H1 (cell line): ENCODE results near the gene TSKS. TPM values are rescaled to one million over a fixed set of nuclear protein-coding genes. Genes with fewer than 3 reads are reported as not detected.

ENCODE experiments used
- CTCF ChIA-PET: fragments of 300-600 bp; sonication (Branson Sonifier 250); formaldehyde crosslinking; loops from one replicate; lab custom pipeline; 2021; ENCODE audit not compliant: partially characterized antibody; lab: Charles Lee
- POLR2A ChIA-PET: fragments of 300-600 bp; sonication (Branson Sonifier 250); formaldehyde crosslinking; loops from one replicate; lab custom pipeline; 2021; ENCODE audit warnings: inconsistent platforms; ENCODE audit not compliant: partially characterized antibody; lab: Charles Lee
- DNase-seq, 2 experiments: peaks; one replicate each; pipeline versions ENCODE4 v3.0.0 to v3.0.0-alpha.2; 2010 to 2022; ENCODE audit warnings: low spot score in 2 of 2, low read depth in 1 of 2, mixed read lengths in 1 of 2
- FAIRE-seq: peaks from 2 replicates; lab custom pipeline; 2011; peaks lifted over from hg19 to GRCh38; lab: Jason Lieb, UNC
- H2AFZ ChIP-seq: 2 replicates; pipeline ENCODE4 v1.8.1; 2012; ENCODE audit warnings: low read length, inconsistent platforms
- H2AK5ac ChIP-seq: 2 replicates; pipeline ENCODE4 v1.6.1; 2013; ENCODE audit warnings: low read depth, low read length
- H2BK120ac ChIP-seq: replicated peaks from 2 replicates; pipeline ENCODE3; 2013; ENCODE audit warnings: low read depth, low read length, inconsistent platforms
- H2BK12ac ChIP-seq: 2 replicates; pipeline ENCODE4 v1.6.1; 2013; ENCODE audit warnings: low read depth, low read length
- H2BK15ac ChIP-seq: 2 replicates; pipeline ENCODE4 v1.6.1; 2013; ENCODE audit warnings: low read length
- H2BK20ac ChIP-seq: 2 replicates; pipeline ENCODE4 v1.6.1; 2013; ENCODE audit warnings: low read length
- H2BK5ac ChIP-seq: 2 replicates; pipeline ENCODE4 v1.6.1; 2013; ENCODE audit warnings: low read depth, low read length
- H3K14ac ChIP-seq: 2 replicates; pipeline ENCODE4 v1.6.1; 2013; ENCODE audit warnings: inconsistent platforms; ENCODE audit not compliant: insufficient read length
- H3K18ac ChIP-seq: 2 replicates; pipeline ENCODE4 v1.6.1; 2013; ENCODE audit warnings: low read length; ENCODE audit errors: extremely low read depth
- H3K23ac ChIP-seq: 2 replicates; pipeline ENCODE4 v1.6.1; 2013; ENCODE audit warnings: inconsistent platforms; ENCODE audit not compliant: insufficient read length
- H3K23me2 ChIP-seq: 2 replicates; pipeline ENCODE4 v1.6.1; 2013; ENCODE audit warnings: low read depth, low read length
- H3K27ac ChIP-seq: 2 replicates; pipeline ENCODE4 v1.6.1; 2011; ENCODE audit warnings: low read depth, low read length, inconsistent platforms
- H3K27me3 ChIP-seq, 4 experiments: replicated peaks in 1 of 4; 1 replicate in 1 of 4; 2 replicates in 3 of 4; pipeline versions ENCODE4 v1.6.1 to v1.8.1; 2011 to 2013; ENCODE audit warnings: low read length in 3 of 4, mild to moderate bottlenecking in 3 of 4, inconsistent platforms in 2 of 4, mixed read lengths in 2 of 4, moderate library complexity in 1 of 4; ENCODE audit not compliant: control insufficient read depth in 3 of 4, insufficient read depth in 3 of 4; ENCODE audit errors: extremely low read depth in 1 of 4
- H3K36me3 ChIP-seq, 4 experiments: 2 replicates each; pipeline versions ENCODE4 v1.6.1 to v1.8.1; 2011 to 2013; ENCODE audit warnings: mild to moderate bottlenecking in 4 of 4, low read length in 3 of 4, moderate library complexity in 2 of 4, control low read depth in 1 of 4, inconsistent platforms in 1 of 4; ENCODE audit not compliant: insufficient read depth in 4 of 4, control insufficient read depth in 2 of 4
- H3K4ac ChIP-seq: replicated peaks from 2 replicates; pipeline ENCODE3; 2013; ENCODE audit warnings: low read length, low read depth, mixed read lengths, inconsistent platforms; ENCODE audit not compliant: insufficient read length
- H3K4me1 ChIP-seq, 4 experiments: replicated peaks in 1 of 4; 1 replicate in 1 of 4; 2 replicates in 3 of 4; pipeline versions ENCODE4 v1.6.1 to v1.8.1; 2011 to 2013; ENCODE audit warnings: low read length in 3 of 4, inconsistent platforms in 2 of 4, mixed read lengths in 1 of 4; ENCODE audit not compliant: insufficient read depth in 4 of 4, control insufficient read depth in 3 of 4
- H3K4me2 ChIP-seq, 2 experiments: 2 replicates each; pipeline versions ENCODE4 v1.6.1 to v1.8.1; 2011 to 2013; ENCODE audit warnings: low read depth in 2 of 2, low read length in 2 of 2, control low read depth in 1 of 2, inconsistent platforms in 1 of 2, mild to moderate bottlenecking in 1 of 2; ENCODE audit not compliant: insufficient read depth in 1 of 2
- H3K4me3 ChIP-seq, 4 experiments: fragments of 200-600, 300-600 bp in 1 of 4; sonication (generic), shearing (Covaris generic), sonication (Bioruptor Twin) in 1 of 4; 2 replicates each; pipeline versions ENCODE4 v1.5.1 to v1.8.1; 2011 to 2016; ENCODE audit warnings: low read length in 4 of 4, low read depth in 3 of 4, control low read depth in 2 of 4, inconsistent platforms in 2 of 4, mild to moderate bottlenecking in 2 of 4, mixed read lengths in 1 of 4, moderate library complexity in 1 of 4; ENCODE audit not compliant: insufficient read depth in 2 of 4; ENCODE audit errors: extremely low read depth in 1 of 4
- H3K56ac ChIP-seq: replicated peaks from 2 replicates; pipeline ENCODE3; 2013; ENCODE audit warnings: low read depth, mild to moderate bottlenecking, mixed read lengths, low read length, inconsistent platforms; ENCODE audit not compliant: insufficient read length
- H3K79me1 ChIP-seq: 2 replicates; pipeline ENCODE4 v1.6.1; 2013; ENCODE audit warnings: low read depth, low read length, control low read depth
- H3K79me2 ChIP-seq, 2 experiments: 2 replicates each; pipeline versions ENCODE4 v1.6.1 to v1.8.1; 2012 to 2013; ENCODE audit warnings: low read length in 2 of 2, mild to moderate bottlenecking in 2 of 2, inconsistent platforms in 1 of 2; ENCODE audit not compliant: insufficient read depth in 2 of 2, control insufficient read depth in 1 of 2
- H3K9ac ChIP-seq, 4 experiments: replicated peaks in 1 of 4; 1 replicate in 1 of 4; 2 replicates in 3 of 4; pipeline versions ENCODE4 v1.6.1 to v1.8.1; 2011 to 2013; ENCODE audit warnings: low read depth in 3 of 4, low read length in 3 of 4, control low read depth in 2 of 4, mild to moderate bottlenecking in 2 of 4, moderate library complexity in 2 of 4, inconsistent platforms in 1 of 4; ENCODE audit errors: extremely low read depth in 1 of 4
- H3K9me3 ChIP-seq, 2 experiments: 2 replicates each; pipeline versions ENCODE4 v1.6.1 to v1.8.1; 2012 to 2013; ENCODE audit warnings: mild to moderate bottlenecking in 2 of 2, moderate library complexity in 2 of 2, control low read depth in 1 of 2, inconsistent platforms in 1 of 2, low read depth in 1 of 2, low read length in 1 of 2, mixed read lengths in 1 of 2; ENCODE audit not compliant: insufficient read depth in 2 of 2
- H4K20me1 ChIP-seq, 2 experiments: replicated peaks in 1 of 2; 2 replicates each; pipeline versions ENCODE3 to v1.8.1; 2011 to 2013; ENCODE audit warnings: inconsistent platforms in 2 of 2, low read length in 2 of 2, mild to moderate bottlenecking in 1 of 2; ENCODE audit not compliant: insufficient read depth in 2 of 2, control insufficient read depth in 1 of 2
- H4K5ac ChIP-seq: 2 replicates; pipeline ENCODE4 v1.6.1; 2013; ENCODE audit warnings: low read length, low read depth, mixed read lengths, inconsistent platforms; ENCODE audit not compliant: insufficient read length
- H4K8ac ChIP-seq: 2 replicates; pipeline ENCODE4 v1.8.0; 2013; ENCODE audit warnings: mild to moderate bottlenecking, moderate library complexity, low read length, inconsistent platforms; ENCODE audit not compliant: insufficient read depth; ENCODE audit errors: extremely low read depth
- H4K91ac ChIP-seq: replicated peaks from 2 replicates; pipeline ENCODE3; 2013; ENCODE audit warnings: low read length, mixed read lengths, inconsistent platforms; ENCODE audit not compliant: insufficient read length
- ASH2L ChIP-seq: fragments of 200-600, 300-600 bp; sonication (generic); IDR thresholded peaks from one replicate; pipeline ENCODE4 v1.7.1; 2017; ENCODE audit warnings: low read length
- GABPA ChIP-seq: IDR thresholded peaks from 2 replicates; pipeline ENCODE4 v1.6.1; 2011; ENCODE audit warnings: mild to moderate bottlenecking, low read length, moderate library complexity, borderline replicate concordance; ENCODE audit not compliant: insufficient read depth
- TCF12 ChIP-seq: IDR thresholded peaks from 2 replicates; pipeline ENCODE4 v1.6.1; 2011; ENCODE audit warnings: low read depth, mild to moderate bottlenecking, low read length
- WGBS, 2 experiments: shearing (Covaris generic) in 1 of 2; methylation state at CpG; one replicate each; pipeline versions ENCODE4 v1.1.6 to v1.1.7; 2013 to 2015; ENCODE audit warnings: low lambda C conversion rate in 2 of 2, mixed read lengths in 2 of 2, inconsistent platforms in 1 of 2, low coverage in 1 of 2, missing lambda C conversion rate in 1 of 2; ENCODE audit not compliant: insufficient replicate concordance in 2 of 2, insufficient coverage in 1 of 2, insufficient read length in 1 of 2; ENCODE audit errors: extremely low coverage in 1 of 2, missing lambda C conversion rate in 1 of 2; 5-methylcytosine and 5-hydroxymethylcytosine counted together
- polyA plus RNA-seq, 7 experiments: library from polyadenylated mRNA; depleted of rRNA in 3 of 7; stranded (reverse) in 5 of 7; unstranded in 2 of 7; fragments of >200 nt in 5 of 7; fragments of 200-250 nt in 2 of 7; gene quantifications; 1 replicate in 5 of 7; 2 replicates in 1 of 7; 4 replicates in 1 of 7; pipeline versions ENCODE4 v1.2.1 to v1.2.3, GENCODE V29; 2011 to 2013; ENCODE audit warnings: missing spikeins in 2 of 7, mixed read lengths in 2 of 7
- total RNA-seq: library from RNA; stranded (reverse); fragmentation: NEBNext Ultra II Directional; extraction: Animal tissue kit (Norgen Biotek cat#: 25700); gene quantifications from 2 replicates; pipeline ENCODE4 v1.2.1, GENCODE V29; 2021

TSKS gene
- total and polyA plus RNA-seq, 2 of the 8 experiments (the other 6 are each of a cell fraction or from before 2014, with no cell fraction given) = 0.21 TPM; not detected in 1

DNA sequence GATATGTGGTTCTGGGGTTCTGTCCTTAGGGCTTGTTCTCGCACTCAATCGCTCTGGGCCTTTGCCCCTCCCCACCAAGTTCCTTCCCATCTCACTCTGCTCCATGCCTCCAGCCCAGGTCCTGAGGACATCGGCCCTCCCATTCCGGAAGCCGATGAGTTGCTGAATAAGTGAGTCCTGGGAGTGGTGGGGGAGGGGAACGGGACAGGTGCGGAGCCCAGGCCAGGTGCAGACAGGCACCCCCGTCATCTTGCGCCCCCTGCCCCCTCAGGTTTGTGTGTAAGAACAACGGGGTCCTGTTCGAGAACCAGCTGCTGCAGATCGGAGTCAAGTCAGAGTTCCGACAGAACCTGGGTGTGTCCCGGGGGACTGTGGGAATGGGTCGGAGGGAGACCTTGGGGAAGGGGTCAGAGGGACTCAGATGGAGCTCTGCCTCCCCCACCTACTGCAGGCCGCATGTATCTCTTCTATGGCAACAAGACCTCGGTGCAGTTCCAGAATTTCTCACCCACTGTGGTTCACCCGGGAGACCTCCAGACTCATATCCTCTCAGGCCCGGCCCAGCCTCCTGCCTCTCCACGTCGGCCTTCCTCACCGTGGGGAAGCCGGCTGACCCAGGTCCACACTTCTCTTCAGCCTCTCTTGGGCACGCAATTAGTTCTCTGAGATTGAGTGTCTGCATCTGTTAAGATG lies 39.9 kb upstream of the TSKS start:
- H3K9me3 ChIP-seq = no peaks in the 10 kb centered on the region
- no peak overlapping the region for H2BK12ac ChIP-seq
- H3K27me3 ChIP-seq = no peaks in the 10 kb centered on the region
- FAIRE-seq (no peak), DNase-seq (no peak)
- H4K5ac ChIP-seq = no peak overlapping the region
- H2BK15ac ChIP-seq = no peak overlapping the region
- peak overlapping the region; percentile 76 for H4K91ac ChIP-seq
- H2AK5ac ChIP-seq = 0 out of 2 replicates have a peak overlapping the region, but pooled peaks have one; percentile 25
- no peak overlapping the region for H2AFZ ChIP-seq
- H4K20me1 ChIP-seq = peaks cover 1 to 9% of the 10 kb centered on the region in 2 experiments
- peaks cover 2% of the 10 kb centered on the region; the same call in 1 of the 2 replicates for H3K79me1 ChIP-seq
- no peak overlapping the region for H3K23ac ChIP-seq
- H3K4me3 ChIP-seq = peak overlapping the region in 1 of 4 experiments; percentile 52; a peak in 1 of 8 replicates
- H3K4me2 ChIP-seq = peak overlapping the region; percentile 45 to 81
- H2BK5ac ChIP-seq = peak overlapping the region; percentile 85
- no peak overlapping the region for H2BK20ac ChIP-seq
- no peak overlapping the region; the same call in 1 of the 2 replicates for H3K18ac ChIP-seq
- H2BK120ac ChIP-seq = no peak overlapping the region
- H3K14ac ChIP-seq = no peak overlapping the region
- H3K36me3 ChIP-seq = peaks cover 2 to 23% (median 10%) of the 10 kb centered on the region in 4 experiments
- TF ChIP-seq TCF12 (peak; percentile 56; the same call in 1 of the 2 replicates), GABPA (no peak), ASH2L (peak; percentile 1)
- no peaks in the 10 kb centered on the region for H3K79me2 ChIP-seq
- 85% methylated on average over 23 of the region's 24 CpGs; no CpG with 5 or more reads in 1 of the 2 experiments for WGBS, 2 experiments
- H3K4ac ChIP-seq = no peak overlapping the region
- no peak overlapping the region; a peak in 2 of 7 replicates for H3K9ac ChIP-seq
- peaks cover 4 to 18% (median 6%) of the 10 kb centered on the region in 4 experiments for H3K4me1 ChIP-seq
- POLR2A ChIA-PET = interaction anchor here (0.9 to 2.6 kb wide), 6 partner anchors 10 to 114 kb away, joined by 3 to 11 read pairs (median 4); partner anchors contain the start of genes ADM5 and FUZ
- no peak overlapping the region for H3K56ac ChIP-seq
- no peak overlapping the region for H4K8ac ChIP-seq
- CTCF ChIA-PET = interaction anchor here (1.2 to 1.4 kb wide), 2 partner anchors 12 to 35 kb away, joined by 3 read pairs; no protein-coding TSS in a partner anchor
- 0 out of 2 replicates have a peak overlapping the region, but pooled peaks have one; percentile 30 for H3K27ac ChIP-seq
- peaks cover 2% of the 10 kb centered on the region; the same call in 1 of the 2 replicates for H3K23me2 ChIP-seq
